HG03060 (cell line): ENCODE measurements around the gene EFNB2.
A peak's percentile ranks its signal among the peaks of the same experiment; 100 is the strongest.

Experiments used
- ATAC-seq: cut with Tn5 transposase; IDR thresholded peaks from one replicate; pipeline ENCODE4 v1.9.1; 2021; ENCODE audit warnings: low read depth, moderate number of reproducible peaks; ENCODE audit not compliant: unreplicated experiment

Gene EFNB2, protein sequence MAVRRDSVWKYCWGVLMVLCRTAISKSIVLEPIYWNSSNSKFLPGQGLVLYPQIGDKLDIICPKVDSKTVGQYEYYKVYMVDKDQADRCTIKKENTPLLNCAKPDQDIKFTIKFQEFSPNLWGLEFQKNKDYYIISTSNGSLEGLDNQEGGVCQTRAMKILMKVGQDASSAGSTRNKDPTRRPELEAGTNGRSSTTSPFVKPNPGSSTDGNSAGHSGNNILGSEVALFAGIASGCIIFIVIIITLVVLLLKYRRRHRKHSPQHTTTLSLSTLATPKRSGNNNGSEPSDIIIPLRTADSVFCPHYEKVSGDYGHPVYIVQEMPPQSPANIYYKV

DNA sequence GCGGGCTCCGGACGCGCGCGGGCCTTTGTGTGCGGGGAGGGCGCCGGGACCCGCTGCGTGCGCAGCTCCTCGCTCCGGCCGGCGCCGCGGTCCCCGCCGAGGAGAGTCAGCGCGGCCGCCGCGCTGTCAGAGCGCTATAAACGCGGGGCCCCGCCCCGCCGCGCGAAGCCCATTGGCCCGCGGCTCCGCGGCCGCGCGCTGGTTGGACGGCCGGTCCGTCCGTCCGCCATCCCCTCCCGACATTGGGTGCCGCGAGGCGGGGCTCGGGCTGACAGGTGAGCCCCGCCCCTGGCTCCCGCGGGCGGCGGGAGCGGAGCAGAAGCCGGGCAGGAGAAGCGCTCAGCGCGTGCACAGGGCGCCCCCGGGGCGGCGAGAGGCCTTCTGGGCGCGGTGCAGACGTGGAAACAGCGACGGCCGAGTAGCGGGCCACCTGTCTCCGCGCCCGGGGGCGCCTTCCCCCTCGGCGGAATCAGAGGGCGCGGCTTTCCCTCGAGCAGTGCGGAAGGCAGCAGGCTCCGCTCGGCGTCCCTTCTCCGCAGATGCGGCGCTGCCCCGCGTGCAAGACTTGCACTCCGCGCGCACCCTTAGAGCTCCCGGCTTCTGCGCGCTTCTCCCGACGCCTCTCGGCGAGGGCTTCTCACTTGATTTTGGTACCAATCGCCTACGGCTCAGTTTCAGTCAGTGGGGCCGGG, at the start of gene EFNB2:
TSS of gene EFNB2 (minus strand) at position 111 of the 692 bp plus-strand sequence. CDS start 698 bp downstream, outside the sequence.
- peak; percentile 86 for ATAC-seq

DNA sequence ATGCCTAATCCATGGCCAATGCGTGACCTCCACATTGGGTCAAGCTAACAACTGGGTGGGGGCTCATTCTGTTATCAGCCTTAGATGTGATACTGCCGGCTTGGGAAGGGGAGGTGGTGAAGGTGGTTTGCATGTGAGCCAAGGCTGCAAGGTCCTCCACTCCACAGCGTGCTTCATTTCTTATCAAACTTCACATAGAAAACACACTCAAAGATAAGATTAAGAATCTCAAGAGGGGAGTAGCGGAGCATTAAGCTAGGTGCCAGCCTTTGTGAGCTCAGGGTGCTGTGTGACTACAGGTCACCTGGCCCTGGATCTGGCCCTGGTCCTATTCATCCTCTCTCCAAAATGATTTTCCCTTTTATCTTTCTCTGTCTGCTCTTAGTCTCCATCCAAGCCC, 45.8 kb upstream of the EFNB2 start:
- no peak for ATAC-seq

DNA sequence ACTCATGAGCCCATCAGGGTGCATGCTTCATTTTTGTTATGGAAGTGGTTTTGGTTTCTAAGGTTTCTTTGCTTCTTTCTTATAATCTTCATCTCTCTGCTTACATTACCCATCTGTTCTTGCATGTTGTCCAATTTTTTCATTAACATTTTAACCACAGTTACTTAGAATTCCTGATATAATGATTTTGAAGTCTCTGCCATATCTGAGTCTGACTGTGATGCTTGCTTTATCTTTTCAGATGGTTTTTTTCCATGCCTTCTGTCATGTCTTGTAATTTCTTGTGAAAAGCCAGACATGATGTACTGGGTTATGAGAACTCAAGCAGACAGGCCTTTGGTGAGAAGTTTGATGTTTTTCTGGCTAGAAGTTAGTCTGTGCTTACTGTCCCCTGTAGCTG, 40.4 kb upstream of the EFNB2 start:
- no peak for ATAC-seq

DNA sequence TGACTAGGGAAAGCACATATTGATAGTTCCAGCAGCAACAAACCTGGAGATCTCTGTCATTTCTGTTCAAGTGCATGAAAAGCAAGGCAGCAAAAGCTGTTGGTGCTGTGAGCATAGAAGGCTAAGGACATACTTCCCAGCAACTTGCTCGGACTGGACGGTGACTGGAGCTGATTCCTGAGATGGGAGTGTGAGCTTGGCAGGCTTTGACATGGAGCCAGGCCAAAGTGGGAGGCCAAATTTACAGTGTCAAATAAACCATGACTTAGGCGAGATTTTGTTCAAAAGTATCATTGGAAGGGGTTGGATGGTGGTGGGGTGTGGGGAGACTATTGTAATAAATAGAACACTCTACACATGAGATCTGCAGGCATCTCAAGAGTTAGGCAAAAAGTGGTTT, 38.4 kb upstream of the EFNB2 start:
- ATAC-seq, result no peak

DNA sequence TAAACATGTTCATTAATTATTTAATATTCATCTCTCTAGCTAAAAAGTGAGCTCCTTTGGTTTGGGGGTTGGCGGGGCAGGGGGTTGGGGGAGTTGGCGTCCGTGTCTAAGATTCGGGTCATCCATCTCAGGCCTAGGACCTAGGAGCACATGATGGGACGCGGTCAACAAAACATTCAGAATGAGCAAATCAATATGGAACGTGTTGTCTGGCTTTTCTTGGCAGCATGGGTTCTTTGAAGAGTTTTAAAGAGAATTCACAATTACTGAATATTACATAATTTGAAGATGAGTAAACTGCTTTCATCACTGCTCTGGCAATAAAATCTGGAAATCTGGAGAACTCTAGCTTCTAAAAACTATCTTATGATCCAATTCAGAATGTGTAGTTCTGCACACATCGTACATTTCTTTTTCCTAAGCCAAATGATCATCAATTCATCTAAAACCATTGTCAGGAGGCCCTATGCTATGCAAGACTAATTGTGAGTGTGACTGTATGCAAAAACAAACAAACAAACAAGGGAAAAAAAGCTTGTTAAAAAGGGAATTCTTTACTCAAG, 37.9 kb upstream of the EFNB2 start:
- no peak for ATAC-seq

DNA sequence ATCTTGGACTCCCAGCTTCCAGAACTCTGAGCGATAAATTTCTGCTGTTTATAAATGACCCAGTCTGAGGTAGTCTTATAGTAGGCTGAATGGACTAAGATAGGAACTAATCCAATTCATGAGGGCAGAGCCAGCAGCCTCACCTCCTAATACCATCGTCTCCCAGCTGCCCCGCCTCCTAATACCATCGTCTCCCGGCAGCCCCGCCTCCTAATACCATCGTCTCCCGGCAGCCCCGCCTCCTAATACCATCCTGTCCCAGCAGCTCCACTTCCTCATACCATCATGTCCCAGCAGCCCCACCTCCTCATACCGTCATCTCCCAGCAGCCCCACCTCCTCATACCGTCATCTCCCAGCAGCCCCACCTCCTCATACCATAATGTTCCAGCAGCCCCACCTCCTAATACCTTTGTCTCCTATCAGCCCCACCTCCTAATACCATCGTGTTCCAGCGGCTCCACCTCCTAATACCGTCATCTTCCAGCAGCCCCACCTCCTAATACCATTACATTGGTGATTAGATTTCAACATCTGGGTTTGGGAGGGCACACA, 34.9 kb upstream of the EFNB2 start:
- ATAC-seq, result peak; percentile 25

DNA sequence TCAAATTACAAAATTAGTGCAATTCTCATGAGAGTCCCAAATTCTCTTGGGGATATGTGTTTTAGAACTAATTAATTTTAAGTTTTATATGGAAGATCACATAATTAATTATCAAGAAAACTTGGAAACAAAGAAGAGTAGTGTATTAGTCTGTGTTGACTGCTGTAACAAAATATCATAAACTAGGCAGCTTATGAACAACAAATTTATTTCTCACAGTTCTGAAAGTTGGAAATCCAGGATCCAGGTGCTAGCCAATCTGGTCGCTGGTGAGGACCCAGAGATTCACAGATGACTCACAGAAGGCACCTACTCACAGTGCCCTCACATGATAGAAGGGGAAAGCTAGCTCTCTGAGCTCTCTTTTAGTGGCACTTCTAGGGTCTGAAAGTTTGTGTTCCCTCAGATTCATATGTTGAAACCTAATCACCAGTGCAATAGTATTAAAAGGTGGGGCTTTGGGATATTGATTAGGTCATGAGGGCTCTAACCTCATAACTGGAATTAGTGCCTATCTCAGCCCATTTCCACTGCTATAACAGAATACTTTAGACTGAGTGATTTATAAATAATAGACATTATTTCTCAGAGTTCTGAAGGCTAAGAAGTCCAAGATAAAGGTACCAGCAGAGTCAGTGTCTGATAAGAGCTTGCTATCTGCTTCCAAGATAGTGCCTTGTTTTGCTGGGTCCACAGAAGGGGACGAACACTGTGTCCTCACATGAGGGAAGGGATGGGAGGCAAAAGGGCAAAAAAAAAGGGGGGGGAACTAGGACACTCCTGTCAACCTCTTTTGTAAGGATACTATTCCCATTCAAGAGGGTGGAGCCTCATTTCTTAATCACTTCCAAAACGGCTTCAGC, 34.0 kb upstream of the EFNB2 start:
- no peak for ATAC-seq

DNA sequence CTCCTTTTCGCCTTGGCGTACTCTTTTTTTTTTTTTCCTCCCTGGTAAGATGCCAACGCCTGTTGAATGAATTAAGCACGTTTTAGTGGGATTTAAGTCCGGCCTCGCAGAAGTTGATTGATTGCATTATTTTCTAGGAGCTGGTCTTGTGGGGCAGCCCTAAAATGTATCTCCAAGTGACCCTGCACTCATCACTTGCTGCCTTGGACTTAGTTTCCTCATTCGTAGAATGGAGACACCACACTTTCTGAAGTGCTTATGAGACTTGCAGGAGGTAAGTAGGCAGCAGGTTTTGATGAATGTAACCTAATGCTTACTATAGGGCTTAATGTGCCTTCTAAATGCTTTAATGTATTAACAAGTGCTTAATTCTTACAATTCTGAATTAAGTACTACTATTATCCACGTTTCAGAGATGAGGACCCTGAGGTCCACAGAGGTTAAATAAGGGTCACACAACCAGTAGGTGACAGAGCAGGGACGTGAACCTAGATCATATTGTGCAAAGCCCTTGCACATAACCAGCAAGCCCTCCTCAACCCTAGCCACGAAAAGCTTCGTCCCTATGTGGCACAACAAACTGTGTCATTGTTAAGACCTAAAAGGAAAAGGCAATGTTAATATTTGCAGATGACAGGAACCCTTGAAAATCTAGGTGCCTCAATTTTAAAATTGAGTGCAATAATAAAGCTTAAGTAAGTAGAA, 33.0 kb upstream of the EFNB2 start:
- peak; percentile 21 for ATAC-seq

DNA sequence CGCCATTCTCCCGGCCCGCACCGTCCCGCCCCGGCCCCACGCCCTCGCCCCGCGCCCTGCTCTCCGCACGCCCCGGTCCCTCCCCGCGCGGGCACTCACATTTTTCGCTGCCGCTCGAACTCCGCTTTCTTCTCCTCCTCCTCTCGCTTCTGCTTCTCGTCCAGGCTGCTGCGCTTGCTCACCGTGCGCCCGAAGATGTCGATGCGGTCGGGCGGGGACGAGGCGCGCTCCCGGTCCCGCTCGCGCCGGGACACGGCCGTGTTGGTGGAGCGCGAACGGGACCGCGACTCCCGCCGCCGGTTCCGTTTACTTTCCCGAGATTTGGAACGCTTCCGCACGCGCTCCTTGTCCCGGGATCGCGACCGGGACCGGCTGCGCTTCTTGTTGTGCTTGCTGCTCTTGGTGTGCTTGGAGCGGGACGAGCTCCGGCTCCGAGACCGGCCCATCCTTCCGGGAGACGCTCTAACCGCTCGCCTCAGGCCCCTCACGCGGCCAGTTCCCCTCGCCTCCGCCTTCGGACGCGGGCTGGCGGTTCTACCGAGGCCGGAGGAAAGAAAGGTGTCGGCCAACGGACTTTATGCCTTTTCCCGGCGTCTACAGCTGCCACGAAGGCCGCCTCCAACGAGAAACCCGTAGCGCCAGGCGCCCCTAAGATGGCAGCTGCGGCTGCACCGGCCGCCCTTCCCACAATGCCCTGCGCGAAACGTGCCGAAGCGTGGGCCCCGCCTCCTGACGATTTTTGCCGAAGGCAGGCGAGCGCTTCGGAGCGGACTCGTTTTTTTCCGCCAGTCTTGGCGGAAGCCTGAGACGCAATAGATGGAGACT, 32.2 kb upstream of the EFNB2 start, which contains the start of gene ARGLU1:
TSS of gene ARGLU1 (minus strand) at position 664 of the 825 bp plus-strand sequence. CDS start at position 446, 218 bp downstream.
- ATAC-seq, result peak; percentile 59

DNA sequence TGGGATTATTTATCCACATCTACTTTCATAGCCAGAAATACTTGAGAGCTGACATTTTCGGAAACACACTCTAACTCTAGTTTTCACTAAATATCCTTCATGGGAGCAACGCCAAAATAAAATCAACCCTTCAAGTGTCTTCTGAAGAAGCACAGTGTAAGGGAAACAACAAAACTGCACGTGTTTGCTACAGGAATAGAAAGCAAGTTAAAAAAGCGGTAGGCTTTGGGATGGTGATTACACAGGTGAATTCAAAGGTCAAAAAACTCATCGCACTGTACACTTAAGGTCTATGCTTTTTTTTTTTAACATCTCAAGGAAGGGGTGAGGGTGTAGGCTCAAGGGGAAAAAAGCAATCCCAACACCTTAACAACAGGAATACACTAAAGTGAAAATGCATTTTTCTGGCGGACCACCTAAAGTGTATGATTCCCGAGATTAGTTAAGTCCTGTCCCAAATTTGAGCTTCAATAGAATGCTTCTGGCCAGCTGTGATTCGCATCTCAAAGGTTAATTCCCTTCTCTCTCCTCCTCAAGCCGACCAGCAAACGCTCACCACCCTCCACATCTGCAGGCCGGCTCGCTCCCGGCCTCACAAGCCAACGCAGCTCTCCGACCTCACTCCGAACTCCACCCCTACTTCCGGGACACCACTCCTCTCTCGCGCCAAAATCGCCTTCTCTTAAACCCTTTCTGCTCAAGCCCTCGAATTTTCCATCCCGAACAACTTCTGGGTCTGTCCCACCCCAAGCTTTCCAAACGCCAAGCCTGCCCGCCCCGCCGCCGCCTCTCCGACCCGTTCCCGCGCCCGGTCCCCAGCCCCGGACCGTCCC, 31.4 kb upstream of the EFNB2 start:
- no peak for ATAC-seq

DNA sequence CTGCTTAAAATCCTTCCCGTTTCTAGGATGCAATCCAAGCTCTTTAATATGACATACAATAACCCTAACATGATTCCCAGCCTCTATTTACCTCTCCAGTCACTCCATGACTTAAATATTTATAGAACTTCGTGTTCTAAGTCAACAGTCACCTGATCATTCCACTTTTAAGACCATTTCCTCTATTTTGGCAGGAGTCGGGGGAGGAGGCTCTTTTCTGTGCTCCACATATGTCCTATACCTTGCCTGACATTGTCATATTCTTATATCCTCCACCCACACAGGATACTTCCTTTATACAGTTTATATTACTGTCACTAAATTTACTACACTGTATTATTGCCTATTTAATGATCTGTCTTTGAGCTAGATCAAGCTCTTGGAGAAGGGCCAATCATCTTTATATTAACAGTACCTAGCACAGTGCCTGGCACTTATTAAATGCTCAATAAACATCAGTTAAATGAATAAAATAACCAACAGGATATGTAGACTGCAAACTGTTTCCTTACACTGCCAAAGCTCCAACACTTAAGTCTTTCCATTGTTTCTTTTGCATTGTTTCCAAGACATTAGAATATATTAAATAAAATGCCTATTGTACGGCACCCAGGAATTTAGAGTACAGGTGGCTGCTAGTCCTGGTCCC, 29.8 kb upstream of the EFNB2 start:
- no peak for ATAC-seq

DNA sequence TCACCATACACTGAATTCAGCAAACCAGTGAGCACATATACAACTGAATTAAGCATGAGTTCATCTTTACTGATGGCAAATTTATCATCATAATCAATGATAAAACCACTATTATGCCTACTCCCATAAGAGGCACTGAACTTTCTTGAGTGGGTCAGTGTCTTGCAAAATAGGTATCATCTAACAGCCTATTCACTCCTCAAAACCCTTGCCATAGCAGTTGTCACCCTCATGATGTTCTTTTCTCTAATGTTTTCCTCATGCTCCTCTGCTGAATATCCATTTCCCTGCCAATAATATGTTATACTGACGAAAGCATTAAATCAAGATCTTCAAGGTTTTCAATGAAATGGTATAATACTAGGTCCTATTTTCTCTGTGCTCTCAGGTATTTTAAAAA, 26.8 kb upstream of the EFNB2 start:
- ATAC-seq, result no peak

DNA sequence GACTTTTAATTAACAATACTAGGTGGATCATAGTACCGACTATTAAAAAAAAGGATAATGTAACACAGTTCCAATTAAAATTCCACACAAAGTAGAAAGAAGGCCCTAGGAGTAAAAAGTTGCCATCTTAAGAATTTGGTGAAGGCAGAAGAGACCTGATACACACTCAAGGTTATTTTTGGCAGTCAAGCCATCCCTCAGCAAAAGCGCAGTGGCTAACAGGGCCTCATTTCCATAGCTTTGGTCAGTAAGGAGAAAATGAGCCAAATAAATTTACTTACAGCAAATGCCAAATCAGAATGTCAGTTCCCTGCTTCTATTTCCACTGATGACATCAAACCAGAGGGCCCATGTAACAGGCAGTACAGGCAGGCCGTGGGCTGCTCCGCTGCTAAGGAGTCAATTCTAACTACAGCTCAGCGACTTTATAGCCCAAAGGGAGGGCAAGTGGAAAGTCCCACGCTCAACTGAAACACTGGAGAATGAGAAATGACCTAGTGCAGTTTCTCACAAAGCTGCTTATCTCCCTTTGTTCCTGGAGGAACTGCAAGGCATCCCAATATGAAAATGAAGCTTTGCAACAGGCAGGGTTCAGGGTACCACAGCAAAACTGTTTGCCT, 26.2 kb upstream of the EFNB2 start:
- peak; percentile 73 for ATAC-seq

DNA sequence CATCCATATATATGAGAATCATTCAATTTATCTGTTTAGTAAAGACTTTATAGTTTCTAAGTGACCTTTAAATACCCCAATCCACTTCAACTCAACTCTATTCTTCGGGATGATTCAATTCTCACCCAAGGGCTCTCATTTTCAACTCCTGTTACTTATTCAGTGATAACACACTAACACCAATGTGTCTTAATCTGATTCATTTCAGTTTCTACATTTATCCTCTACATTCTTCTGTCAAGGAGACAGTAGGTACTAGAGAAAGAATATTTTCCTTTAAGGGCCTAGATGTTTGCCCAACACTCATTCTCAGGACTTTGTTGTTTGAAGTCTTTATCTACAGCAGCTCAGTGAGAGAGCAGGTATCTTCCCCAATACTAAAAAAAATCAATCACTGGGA, 25.4 kb upstream of the EFNB2 start:
- ATAC-seq, result peak; percentile 26

DNA sequence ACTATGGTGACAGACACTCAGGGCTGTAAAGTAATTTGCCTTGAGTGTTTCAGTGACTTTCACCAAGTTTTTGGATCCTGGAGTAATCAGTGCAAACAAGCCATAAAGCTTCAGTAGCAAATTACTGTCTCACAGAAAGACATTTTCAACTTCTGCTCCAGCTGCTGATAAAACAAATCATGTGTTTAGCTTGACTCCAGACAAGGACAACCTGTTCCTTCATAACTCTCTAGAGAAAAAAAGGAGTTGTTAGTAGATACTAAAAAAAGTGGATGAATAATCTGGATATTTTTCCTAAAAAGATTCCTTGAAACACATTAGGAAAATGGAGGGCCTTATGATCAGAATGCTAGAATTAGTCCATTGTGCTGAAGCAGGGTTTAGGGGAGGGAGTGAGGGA, 23.1 kb upstream of the EFNB2 start:
- no peak for ATAC-seq

DNA sequence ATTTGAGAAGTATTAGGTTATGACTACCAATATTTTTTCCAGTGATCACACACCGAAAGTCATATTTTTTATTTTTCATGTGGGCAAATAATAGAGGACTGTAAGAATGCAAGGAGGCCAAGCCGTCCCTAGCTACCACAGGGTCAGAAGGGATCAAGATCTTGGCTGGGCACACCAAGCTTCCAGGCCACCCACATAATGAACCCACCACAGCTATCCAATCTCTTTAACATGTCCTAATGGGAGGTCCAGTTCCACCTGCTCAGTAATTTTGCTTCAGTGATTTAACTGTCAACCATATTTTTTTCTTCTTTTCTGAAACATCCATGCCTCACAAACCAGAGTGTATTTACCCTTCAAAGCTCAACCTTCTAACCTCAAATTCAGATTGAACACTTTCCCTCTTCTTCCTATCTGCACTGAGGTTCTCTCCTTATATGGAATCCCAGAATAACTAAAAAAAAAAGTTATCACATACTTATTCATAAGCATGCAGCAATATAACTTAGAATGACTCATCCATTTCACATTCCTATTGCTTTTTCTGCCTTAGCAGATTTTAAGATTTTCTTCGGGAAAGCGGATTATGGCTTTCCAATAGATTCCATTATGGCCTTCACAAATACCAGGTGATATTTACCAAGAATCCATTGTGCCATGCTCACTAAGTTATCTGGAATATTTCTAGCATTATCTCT, 20.3 kb upstream of the EFNB2 start:
- ATAC-seq, result no peak

DNA sequence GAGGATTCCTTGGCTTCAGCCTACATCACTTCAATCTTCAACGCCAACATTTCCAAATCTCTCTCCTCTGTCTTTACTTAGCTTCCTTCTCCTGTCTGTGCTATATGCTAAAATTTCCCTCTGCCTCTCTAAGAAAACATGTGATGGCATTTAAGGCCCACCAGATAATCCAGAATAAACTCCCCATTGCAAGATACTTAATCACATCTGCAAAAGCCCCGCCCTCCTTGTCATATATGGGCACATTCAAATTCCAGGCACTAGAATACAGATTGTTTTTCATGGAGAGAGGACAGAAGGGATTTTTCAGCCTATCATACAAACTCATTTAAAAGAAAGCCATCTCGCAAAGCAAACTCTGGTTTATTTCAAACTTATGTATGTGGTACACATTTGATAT, 16.3 kb upstream of the EFNB2 start:
- no peak for ATAC-seq
